SJSA1 (cell line): Measurements from ENCODE around the gene PDZRN3. TPM values are rescaled to one million over a fixed set of nuclear protein-coding genes. Genes with fewer than 3 reads are reported as not detected.

Experiments used
- DNase-seq, 2 experiments: peaks; one replicate each; pipeline ENCODE4 v3.0.0-alpha.2; 2015 to 2020; ENCODE audit warnings: low spot score in 2 of 2, low read depth in 1 of 2
- H3K27ac ChIP-seq: fragments of 250-450 bp; sonication (Bioruptor Pico); 2 replicates; pipeline ENCODE4 v1.5.1; 2020; ENCODE audit warnings: mild to moderate bottlenecking, moderate library complexity
- H3K27me3 ChIP-seq: fragments of 250-450 bp; sonication (Bioruptor Pico); replicated peaks from 2 replicates; pipeline ENCODE4 v1.5.1; 2020; ENCODE audit warnings: mild to moderate bottlenecking, moderate library complexity
- H3K36me3 ChIP-seq: fragments of 250-450 bp; sonication (Bioruptor Pico); 2 replicates; pipeline ENCODE4 v1.5.1; 2020; ENCODE audit warnings: mild to moderate bottlenecking
- H3K4me1 ChIP-seq: fragments of 250-450 bp; sonication (Bioruptor Pico); replicated peaks from 2 replicates; pipeline ENCODE4 v1.6.1; 2021; ENCODE audit warnings: mild to moderate bottlenecking
- H3K4me3 ChIP-seq: fragments of 250-450 bp; sonication (Bioruptor Pico); 2 replicates; pipeline ENCODE4 v1.5.1; 2020; ENCODE audit warnings: mild to moderate bottlenecking
- H3K9me3 ChIP-seq: fragments of 250-450 bp; sonication (Bioruptor Pico); replicated peaks from 2 replicates; pipeline ENCODE4 v1.5.1; 2020; ENCODE audit warnings: mild to moderate bottlenecking
- total RNA-seq: library from RNA; depleted of rRNA; stranded (reverse); fragments of >200 nt; shearing (Covaris generic); gene quantifications from 2 replicates; pipeline ENCODE4 v1.2.3, GENCODE V29; 2014

The PDZRN3 gene
- total RNA-seq, 1 experiment from 2014 or later, result 0.68 TPM

DNA sequence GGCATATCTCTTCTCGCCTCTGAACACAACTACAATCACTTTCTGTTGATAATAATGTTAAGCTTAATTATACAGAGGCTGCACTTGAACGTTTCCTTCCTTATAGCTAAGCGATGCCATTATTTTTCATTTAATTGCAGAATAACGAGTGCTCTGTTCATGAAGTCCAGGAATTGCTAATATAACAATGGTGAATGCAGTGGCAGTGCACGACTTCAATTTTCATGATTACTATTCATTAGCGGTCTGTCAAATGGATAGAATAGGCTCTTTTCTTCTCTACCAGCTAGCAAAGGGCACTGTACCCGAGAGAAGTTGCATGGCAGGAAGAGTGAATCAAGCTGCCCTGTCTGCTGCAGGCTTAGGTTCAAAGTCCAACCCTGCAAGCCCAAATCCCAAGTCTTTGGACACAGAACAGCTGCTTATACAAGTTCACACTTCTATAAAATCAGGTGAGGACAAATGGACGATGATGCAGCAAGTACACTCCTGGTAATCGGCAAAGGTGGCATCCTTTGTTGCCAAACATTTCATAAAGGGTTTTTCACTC, 75.6 kb downstream of the PDZRN3 start:
- no peaks in the 10 kb centered on the region for H3K9me3 ChIP-seq
- no peaks in the 10 kb centered on the region for H3K36me3 ChIP-seq
- no peak for DNase-seq
- H3K27me3 ChIP-seq, result no peaks in the 10 kb centered on the region
- peaks cover 13% of the 10 kb centered on the region for H3K4me1 ChIP-seq
- H3K4me3 ChIP-seq, result no peak overlapping the region
- H3K27ac ChIP-seq, result no peak overlapping the region

DNA sequence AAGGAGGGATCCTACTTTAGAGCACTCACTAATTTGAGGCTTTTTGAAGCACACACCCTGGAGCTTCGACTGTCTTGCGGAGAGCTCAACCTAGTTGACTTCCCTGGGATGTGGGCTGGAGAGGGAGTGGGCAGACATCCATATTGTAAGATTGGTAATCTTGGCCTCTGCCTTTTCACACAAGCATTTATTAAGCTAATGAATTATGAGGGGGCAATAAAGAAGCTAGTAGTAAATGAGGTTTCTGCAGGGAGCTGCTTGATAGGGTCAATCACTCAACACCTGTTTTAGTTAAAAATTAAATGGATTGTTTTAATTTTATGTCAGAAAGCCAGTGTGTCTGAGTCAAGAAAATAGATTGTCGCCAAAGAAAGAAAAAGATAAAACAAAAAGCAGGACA, 76.3 kb downstream of the PDZRN3 start:
- no peaks in the 10 kb centered on the region for H3K36me3 ChIP-seq
- H3K9me3 ChIP-seq, result no peaks in the 10 kb centered on the region
- no peak for DNase-seq
- H3K27me3 ChIP-seq, result no peaks in the 10 kb centered on the region
- peaks cover 13% of the 10 kb centered on the region for H3K4me1 ChIP-seq
- no peak overlapping the region for H3K4me3 ChIP-seq
- H3K27ac ChIP-seq, result no peak overlapping the region

DNA sequence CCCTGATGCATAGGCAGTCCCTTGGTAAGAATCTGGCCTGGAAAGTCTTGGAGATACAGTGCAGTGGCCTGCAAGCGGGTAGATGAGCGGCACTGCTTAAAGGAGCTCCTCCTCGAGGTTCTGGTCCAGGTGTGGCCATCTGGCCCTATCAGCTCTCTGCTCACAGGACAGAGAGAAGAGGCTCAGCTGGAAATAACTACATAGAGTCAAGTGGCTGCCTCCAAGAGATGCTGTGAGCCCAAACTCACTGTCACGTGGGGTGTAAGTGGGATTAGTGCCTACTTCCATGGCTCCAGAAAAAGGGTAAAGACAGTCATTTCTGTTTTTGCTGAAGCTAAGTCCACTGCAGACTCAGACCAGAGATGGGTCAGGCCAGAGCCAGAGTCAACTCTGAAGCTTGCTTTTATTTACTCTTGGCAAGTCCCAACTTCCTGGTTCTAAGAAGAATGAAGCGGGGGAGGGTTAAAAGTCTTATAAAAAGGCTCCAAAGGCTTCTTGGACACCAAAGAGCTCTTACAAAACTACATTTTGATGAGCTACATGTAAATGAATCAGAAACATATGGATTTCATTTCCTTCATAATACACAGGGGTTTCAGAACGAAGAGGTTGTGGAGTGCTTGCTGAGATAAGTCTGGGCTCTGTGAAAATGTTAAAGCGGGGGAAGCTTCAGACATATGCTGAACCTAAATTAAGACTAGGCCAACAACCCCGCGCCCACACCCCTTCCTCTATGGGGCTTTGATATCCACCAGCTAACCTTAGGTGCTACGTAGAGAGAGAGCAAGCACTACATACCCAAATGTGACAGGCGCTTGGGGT, 77.1 kb downstream of the PDZRN3 start:
- no peaks in the 10 kb centered on the region for H3K9me3 ChIP-seq
- peak in 1 of 2 experiments; percentile 1 for DNase-seq
- H3K27me3 ChIP-seq, result no peaks in the 10 kb centered on the region
- H3K4me3 ChIP-seq, result no peak overlapping the region
- H3K36me3 ChIP-seq, result no peaks in the 10 kb centered on the region
- H3K4me1 ChIP-seq, result peaks cover 13% of the 10 kb centered on the region
- no peak overlapping the region for H3K27ac ChIP-seq

DNA sequence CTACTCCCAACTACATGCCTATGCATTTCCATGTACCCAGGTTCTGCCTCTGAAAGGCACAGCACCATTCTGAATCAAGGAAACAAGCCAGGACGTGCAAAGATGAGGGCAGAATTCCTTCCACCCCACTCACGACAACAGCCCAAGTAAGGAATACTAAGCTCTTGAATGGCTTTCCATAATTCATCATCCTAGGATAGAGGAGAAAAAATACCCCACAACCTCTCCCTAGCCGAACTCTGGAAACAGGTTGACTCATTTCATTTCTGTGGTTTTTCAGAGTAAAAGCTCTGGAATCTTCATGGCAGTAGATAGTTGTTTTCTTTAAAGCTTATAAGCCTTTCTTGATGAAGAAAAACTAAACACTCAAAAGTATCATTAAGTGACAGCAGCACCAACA, 77.8 kb downstream of the PDZRN3 start:
- Histone ChIP-seq H3K27ac (no peak overlapping the region), H3K4me3 (no peak overlapping the region), H3K4me1 (peaks cover 13% of the 10 kb centered on the region), H3K9me3 (no peaks in the 10 kb centered on the region), H3K36me3 (no peaks in the 10 kb centered on the region), H3K27me3 (no peaks in the 10 kb centered on the region)
- DNase-seq, result peak in 1 of 2 experiments; percentile 48

DNA sequence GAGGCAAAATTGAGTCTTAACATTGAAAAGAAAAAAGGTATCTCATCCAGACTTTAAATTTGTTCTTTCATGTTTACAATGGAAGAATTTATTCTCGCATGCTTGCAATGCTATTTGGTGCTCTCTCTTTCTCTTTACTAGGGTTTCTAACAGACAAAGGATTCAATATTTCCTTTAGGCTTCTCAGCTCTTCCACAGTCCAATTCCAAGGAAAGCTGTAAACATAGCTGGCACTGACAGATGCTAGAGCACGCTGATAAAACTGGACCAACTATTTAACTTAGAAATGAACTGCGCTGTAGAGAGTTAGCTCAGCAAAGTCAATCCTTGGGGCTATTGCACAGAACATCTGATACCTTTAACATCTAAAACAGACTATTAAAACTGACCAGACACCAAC, 81.3 kb downstream of the PDZRN3 start:
- Histone ChIP-seq H3K27me3 (no peaks in the 10 kb centered on the region), H3K36me3 (no peaks in the 10 kb centered on the region), H3K9me3 (no peaks in the 10 kb centered on the region), H3K4me3 (no peak overlapping the region), H3K4me1 (peaks cover 13% of the 10 kb centered on the region), H3K27ac (no peak overlapping the region)
- DNase-seq, result no peak

DNA sequence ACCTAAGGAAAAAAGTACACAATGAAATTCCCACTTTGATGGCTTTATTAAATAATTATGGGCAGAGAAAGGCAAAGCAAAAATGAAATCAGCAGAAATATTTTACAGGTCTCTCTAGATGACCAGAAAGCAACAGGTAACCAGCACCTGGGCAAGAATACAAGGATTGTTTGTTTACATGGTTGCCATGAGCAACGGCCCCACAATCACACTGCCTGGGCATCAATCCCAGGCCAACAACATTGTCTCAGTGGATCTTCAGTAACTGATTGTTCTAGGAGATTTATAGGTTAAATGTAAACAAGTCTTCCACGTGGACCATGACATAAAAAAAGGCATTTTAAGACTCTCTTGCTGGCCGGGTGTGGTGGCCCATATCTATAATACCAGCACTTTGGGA, 82.6 kb downstream of the PDZRN3 start:
- H3K27ac ChIP-seq, result no peak overlapping the region

DNA sequence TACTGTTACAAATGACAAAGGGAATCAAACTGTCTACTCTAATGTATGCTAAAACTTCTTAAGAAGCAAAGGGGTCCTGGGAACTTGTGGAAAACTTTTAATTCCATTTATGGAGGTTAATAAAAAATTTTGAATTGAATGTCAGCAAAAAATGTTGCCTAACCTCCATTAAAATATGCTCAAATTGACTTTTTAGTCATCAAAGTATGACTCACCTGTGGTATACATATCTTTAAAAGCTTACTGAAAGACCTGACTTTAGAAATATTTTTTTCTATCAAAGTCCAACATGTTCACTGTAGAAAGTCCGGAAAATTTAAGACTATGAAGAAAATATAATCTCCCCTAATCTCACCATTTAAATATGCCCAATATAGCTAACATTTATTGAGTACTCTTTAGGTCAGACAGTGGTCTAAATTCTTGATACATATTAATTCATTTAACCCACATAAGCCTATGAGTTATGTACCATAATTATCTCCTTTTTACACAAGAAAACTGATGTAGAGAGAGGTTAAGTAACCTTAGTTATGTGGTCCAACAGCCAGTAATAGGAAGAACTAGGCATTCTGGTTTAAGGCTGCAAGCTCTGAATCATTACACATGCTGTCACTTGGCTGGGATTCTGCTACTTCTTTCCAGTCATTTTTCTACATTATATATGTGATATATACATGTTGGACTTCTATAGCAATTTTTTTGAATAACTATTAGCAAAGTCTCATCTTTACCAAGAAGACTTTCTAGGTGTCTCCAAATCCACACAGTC, 83.6 kb downstream of the PDZRN3 start:
- DNase-seq, result no peak
- Histone ChIP-seq H3K27me3 (no peaks in the 10 kb centered on the region), H3K4me3 (no peak overlapping the region), H3K9me3 (no peaks in the 10 kb centered on the region), H3K4me1 (no peaks in the 10 kb centered on the region), H3K27ac (no peak overlapping the region), H3K36me3 (no peaks in the 10 kb centered on the region)

More for the DNA sequence above, 82.6 kb downstream of the PDZRN3 start:
- Histone ChIP-seq H3K4me3 (no peak overlapping the region), H3K36me3 (no peaks in the 10 kb centered on the region), H3K4me1 (peaks cover 4% of the 10 kb centered on the region; the same call in 1 of the 2 replicates), H3K27me3 (no peaks in the 10 kb centered on the region), H3K9me3 (no peaks in the 10 kb centered on the region)
- no peak for DNase-seq

DNA sequence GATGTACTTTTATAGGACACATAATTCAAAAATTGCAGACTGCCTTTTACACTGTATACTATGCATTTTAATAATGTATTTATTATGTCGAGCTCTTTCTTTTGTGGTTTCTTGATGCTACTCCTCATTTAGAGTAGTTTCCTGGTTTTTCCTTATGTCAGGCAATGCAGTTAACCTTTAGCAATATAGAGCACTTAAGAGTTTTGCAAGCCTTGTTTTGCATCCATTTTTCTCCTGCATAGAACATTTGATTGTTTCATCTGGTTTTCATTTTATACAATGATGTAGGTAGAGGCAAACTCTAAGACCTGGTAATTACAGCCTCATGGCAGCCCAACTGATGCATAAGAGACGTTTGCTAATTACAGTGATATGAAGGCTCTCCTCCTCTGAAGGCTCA, 86.3 kb downstream of the PDZRN3 start:
- Histone ChIP-seq H3K9me3 (no peaks in the 10 kb centered on the region), H3K36me3 (no peaks in the 10 kb centered on the region), H3K4me1 (no peaks in the 10 kb centered on the region), H3K27me3 (no peaks in the 10 kb centered on the region), H3K27ac (no peak overlapping the region), H3K4me3 (no peak overlapping the region)
- no peak for DNase-seq

DNA sequence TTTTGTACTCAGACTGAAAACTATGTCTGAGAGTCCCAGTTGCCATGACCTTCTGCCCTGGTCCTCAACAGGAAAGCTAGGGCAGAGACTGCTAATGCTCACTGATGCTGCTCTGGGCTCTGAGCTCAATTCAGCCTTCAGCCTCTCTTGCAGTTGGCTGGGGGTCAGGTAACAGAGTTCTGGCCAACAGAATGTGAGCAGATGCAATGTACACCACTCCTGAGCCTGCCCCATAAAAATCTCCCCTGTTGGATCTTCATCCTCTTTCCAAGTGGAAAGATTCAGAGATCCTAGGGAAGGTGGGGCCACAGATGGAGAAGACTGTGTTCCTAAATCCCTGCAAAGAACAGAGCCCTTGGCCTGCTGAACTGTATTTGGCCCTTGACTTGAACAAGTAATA, 87.8 kb downstream of the PDZRN3 start:
- no peak for DNase-seq
- no peaks in the 10 kb centered on the region for H3K9me3 ChIP-seq
- H3K27me3 ChIP-seq, result no peaks in the 10 kb centered on the region
- no peaks in the 10 kb centered on the region for H3K36me3 ChIP-seq
- no peaks in the 10 kb centered on the region for H3K4me1 ChIP-seq
- no peak overlapping the region for H3K27ac ChIP-seq
- H3K4me3 ChIP-seq, result no peak overlapping the region

DNA sequence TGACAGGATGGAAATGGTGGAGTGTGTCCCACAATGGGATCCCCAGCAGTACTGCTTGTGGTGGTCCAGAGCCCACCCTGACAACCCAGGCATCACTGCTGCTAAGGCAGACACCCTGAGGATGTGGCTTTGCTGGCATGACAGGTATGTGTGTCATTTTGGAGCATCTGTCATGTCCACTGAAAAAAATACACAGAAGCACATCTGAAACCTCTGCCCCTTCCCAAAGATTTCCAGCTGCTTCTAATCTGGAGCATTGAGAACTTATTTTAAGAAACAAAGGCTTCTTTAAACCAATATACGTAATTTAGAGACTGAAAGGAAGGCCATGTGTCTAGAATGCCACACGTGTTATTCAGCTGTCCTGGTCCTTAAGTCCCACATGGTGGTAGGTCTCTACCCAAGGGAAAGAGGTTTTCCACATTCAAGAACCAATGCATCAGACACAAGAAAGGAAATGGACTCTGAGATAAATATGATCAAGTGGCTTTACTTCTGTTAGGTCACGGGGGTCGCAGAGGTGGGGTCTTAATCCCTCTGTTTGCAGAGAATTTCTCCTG, 88.3 kb downstream of the PDZRN3 start:
- Histone ChIP-seq H3K4me1 (no peaks in the 10 kb centered on the region), H3K4me3 (no peak overlapping the region), H3K27me3 (no peaks in the 10 kb centered on the region), H3K27ac (no peak overlapping the region), H3K9me3 (no peaks in the 10 kb centered on the region), H3K36me3 (no peaks in the 10 kb centered on the region)
- no peak for DNase-seq

DNA sequence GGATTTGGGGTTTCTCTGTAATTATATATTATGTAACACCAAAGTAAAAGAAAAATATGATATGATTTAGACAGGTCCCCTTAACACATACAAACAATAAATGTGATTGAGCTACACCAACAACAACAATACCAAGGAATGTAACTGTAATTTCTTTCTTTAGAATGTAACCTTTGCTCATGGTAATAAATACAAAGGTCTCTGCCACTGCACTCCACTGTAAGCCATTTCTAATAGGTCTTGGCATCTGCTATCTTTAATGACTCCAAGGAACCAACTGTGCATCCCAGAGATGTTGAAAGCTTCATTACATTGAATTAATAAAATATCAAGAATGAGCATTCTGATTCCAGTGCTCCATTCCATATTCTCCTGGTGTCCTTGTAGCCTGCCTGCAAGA, 88.8 kb downstream of the PDZRN3 start:
- H3K9me3 ChIP-seq, result no peaks in the 10 kb centered on the region
- no peak overlapping the region for H3K4me3 ChIP-seq
- DNase-seq, result no peak
- no peak overlapping the region for H3K27ac ChIP-seq
- no peaks in the 10 kb centered on the region for H3K4me1 ChIP-seq
- H3K27me3 ChIP-seq, result no peaks in the 10 kb centered on the region
- no peaks in the 10 kb centered on the region for H3K36me3 ChIP-seq

DNA sequence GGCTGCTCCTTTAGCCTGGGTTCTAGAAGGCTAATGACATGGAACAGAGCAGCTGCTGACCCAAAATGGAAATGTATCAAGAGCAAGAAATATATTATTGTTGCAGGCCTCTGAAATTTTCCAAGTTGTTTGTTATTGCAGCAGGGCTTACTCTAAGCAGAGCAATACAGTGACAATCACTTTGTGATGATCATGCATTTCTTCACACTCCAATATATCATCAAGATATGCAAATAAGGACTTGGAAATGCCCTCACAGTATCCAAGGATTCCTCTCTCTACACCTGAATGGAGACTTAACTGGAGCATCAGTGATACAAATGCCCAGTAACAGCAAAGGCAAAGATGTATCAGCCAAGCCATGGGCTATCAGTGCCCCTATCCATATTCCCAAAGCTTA, 89.6 kb downstream of the PDZRN3 start:
- Histone ChIP-seq H3K4me1 (no peaks in the 10 kb centered on the region), H3K9me3 (no peaks in the 10 kb centered on the region), H3K4me3 (no peak overlapping the region), H3K36me3 (no peaks in the 10 kb centered on the region), H3K27ac (no peak overlapping the region), H3K27me3 (no peaks in the 10 kb centered on the region)
- no peak for DNase-seq

DNA sequence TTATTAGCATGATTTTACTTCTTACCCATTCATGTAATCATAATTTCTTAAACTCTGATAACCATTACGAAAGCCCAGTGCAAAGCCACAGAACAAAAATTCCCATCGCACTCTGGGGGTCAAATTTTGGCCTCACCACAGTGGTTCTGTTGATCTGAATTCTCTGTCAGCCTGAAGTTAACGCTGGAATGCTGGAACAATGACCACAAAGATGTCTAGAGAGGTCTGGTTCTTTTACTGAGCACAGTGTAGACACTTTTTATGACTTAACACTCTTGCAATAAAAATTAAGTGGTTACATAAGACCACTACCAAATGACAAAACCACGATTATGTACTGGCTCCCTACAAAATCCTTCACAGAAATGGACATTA, 94.7 kb downstream of the PDZRN3 start:
- Histone ChIP-seq H3K27ac (no peak overlapping the region), H3K4me3 (no peak overlapping the region), H3K36me3 (no peaks in the 10 kb centered on the region), H3K27me3 (no peaks in the 10 kb centered on the region), H3K4me1 (no peaks in the 10 kb centered on the region), H3K9me3 (no peaks in the 10 kb centered on the region)
- DNase-seq, result no peak
